ENCODE data around the gene PINK1.

Gene PINK1

DNA sequence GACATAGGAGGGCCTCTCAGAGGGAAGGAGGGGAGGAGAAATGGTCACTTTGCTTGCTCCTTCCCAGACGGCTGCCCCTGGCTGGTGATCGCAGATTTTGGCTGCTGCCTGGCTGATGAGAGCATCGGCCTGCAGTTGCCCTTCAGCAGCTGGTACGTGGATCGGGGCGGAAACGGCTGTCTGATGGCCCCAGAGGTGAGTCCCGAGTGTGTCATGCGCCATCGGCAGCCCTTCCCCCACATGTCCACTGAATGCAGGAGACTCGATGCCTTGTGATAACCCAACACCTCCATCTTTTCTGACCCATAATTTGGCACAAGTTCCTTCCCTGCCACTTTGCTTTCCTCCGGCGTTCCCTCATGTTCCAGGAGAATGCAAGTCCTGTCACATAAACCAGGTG is 15.2 kb downstream of the PINK1 start:
- Histone ChIP-seq H3K36me3 (replicated peaks; ENCODE audit: low read depth, low read length) (peaks cover 20% of the 10 kb centered on the region), H3K4me3 (ENCODE audit: low read length) (no peak overlapping the region), H3K79me2 (ENCODE audit: low read length) (no peaks in the 10 kb centered on the region), H4K20me1 (ENCODE audit: insufficient read depth, low read length) (no peaks in the 10 kb centered on the region), H2AFZ (ENCODE audit: low read depth, low read length) (no peak overlapping the region), H3K4me1 (ENCODE audit: low read length) (no peaks in the 10 kb centered on the region), H3K9ac (ENCODE audit: low read length) (no peak overlapping the region), H3K4me2 (ENCODE audit: low read length) (no peak overlapping the region), H3K9me3 (ENCODE audit: insufficient read depth, low read length) (no peaks in the 10 kb centered on the region), H3K27me3 (ENCODE audit: low read depth, low read length) (no peaks in the 10 kb centered on the region), H3K27ac (ENCODE audit: low read length) (no peak overlapping the region)
- TF ChIP-seq EZH2phosphoT487 (IDR thresholded peaks at IDR 0.05; ENCODE audit: low read depth) = no peak
- TF ChIP-seq, protein P1, sequence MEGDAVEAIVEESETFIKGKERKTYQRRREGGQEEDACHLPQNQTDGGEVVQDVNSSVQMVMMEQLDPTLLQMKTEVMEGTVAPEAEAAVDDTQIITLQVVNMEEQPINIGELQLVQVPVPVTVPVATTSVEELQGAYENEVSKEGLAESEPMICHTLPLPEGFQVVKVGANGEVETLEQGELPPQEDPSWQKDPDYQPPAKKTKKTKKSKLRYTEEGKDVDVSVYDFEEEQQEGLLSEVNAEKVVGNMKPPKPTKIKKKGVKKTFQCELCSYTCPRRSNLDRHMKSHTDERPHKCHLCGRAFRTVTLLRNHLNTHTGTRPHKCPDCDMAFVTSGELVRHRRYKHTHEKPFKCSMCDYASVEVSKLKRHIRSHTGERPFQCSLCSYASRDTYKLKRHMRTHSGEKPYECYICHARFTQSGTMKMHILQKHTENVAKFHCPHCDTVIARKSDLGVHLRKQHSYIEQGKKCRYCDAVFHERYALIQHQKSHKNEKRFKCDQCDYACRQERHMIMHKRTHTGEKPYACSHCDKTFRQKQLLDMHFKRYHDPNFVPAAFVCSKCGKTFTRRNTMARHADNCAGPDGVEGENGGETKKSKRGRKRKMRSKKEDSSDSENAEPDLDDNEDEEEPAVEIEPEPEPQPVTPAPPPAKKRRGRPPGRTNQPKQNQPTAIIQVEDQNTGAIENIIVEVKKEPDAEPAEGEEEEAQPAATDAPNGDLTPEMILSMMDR (IDR thresholded peaks at IDR 0.05; ENCODE audit: low read depth, low read length) = no peak

DNA sequence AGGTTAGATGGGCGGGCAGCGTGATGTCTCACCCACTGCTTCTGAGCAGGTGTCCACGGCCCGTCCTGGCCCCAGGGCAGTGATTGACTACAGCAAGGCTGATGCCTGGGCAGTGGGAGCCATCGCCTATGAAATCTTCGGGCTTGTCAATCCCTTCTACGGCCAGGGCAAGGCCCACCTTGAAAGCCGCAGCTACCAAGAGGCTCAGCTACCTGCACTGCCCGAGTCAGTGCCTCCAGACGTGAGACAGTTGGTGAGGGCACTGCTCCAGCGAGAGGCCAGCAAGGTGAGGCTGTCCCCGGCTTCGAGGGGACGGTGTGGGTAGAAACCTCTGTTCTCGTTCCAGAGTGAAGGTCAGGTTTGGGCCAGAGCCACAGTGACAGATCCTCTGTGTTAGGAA is 15.7 kb downstream of the PINK1 start:
- H3K36me3 ChIP-seq (replicated peaks; ENCODE audit: low read depth, low read length) = peaks cover 20% of the 10 kb centered on the region
- H3K4me1 ChIP-seq (ENCODE audit: low read length) = no peaks in the 10 kb centered on the region
- no peaks in the 10 kb centered on the region for H3K27me3 ChIP-seq (ENCODE audit: low read depth, low read length)
- H2AFZ ChIP-seq (ENCODE audit: low read depth, low read length) = no peak overlapping the region
- H3K9me3 ChIP-seq (ENCODE audit: insufficient read depth, low read length) = no peaks in the 10 kb centered on the region
- no peak overlapping the region for H3K9ac ChIP-seq (ENCODE audit: low read length)
- no peaks in the 10 kb centered on the region for H4K20me1 ChIP-seq (ENCODE audit: insufficient read depth, low read length)
- no peak overlapping the region for H3K27ac ChIP-seq (ENCODE audit: low read length)
- H3K79me2 ChIP-seq (ENCODE audit: low read length) = no peaks in the 10 kb centered on the region
- no peak overlapping the region for H3K4me2 ChIP-seq (ENCODE audit: low read length)
- TF ChIP-seq, protein P1 (IDR thresholded peaks at IDR 0.05; ENCODE audit: low read depth, low read length) = no peak
- no peak for TF ChIP-seq EZH2phosphoT487 (IDR thresholded peaks at IDR 0.05; ENCODE audit: low read depth)
- H3K4me3 ChIP-seq (ENCODE audit: low read length) = no peak overlapping the region

GRCh38 chr1:20652300-20652699 is 19.0 kb downstream of the PINK1 start:
- Histone ChIP-seq H3K27ac (ENCODE audit: low read length) (no peak overlapping the region), H4K20me1 (ENCODE audit: insufficient read depth, low read length) (no peaks in the 10 kb centered on the region), H3K4me3 (ENCODE audit: low read length) (no peak overlapping the region), H3K79me2 (ENCODE audit: low read length) (peaks cover 6% of the 10 kb centered on the region), H3K4me2 (ENCODE audit: low read length) (no peak overlapping the region), H2AFZ (ENCODE audit: low read depth, low read length) (no peak overlapping the region), H3K4me1 (ENCODE audit: low read length) (no peaks in the 10 kb centered on the region), H3K9me3 (ENCODE audit: insufficient read depth, low read length) (no peaks in the 10 kb centered on the region), H3K27me3 (ENCODE audit: low read depth, low read length) (no peaks in the 10 kb centered on the region), H3K36me3 (replicated peaks; ENCODE audit: low read depth, low read length) (peaks cover 35% of the 10 kb centered on the region), H3K9ac (ENCODE audit: low read length) (no peak overlapping the region)
- no peak for TF ChIP-seq EZH2phosphoT487 (IDR thresholded peaks at IDR 0.05; ENCODE audit: low read depth)
- TF ChIP-seq, protein P1 (IDR thresholded peaks at IDR 0.05; ENCODE audit: low read depth, low read length) = no peak

DNA sequence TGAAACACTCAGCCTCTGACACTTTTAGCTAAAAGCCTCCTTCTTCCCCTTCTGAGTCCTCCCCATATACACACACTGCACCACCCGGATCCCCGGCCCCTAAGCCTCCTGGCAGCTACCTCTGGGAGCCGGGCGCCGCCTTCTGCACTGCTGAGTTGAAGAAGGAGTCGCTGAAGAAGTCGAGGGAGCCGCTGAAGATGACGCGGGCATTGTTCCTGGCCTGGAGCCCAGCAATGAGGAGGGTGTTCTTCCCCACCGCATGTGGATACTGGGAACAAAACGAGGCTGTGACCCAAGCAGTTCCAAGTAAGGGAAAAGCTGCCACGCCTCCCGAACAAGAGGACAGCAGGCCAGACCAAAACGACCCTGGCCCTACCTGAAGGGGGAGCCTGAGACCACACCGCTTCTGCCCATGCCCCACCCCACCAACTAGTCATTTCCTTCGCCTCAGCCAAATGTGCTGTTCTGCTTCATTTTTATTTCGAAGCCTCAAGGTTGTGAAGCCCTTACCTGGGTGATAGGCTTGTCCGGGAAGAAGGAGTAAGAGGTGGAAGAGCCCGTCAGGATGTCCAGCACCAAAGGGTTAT is 20.9 kb downstream of the PINK1 start:
- Histone ChIP-seq H4K20me1 (ENCODE audit: insufficient read depth, low read length) (no peaks in the 10 kb centered on the region), H3K79me2 (ENCODE audit: low read length) (peaks cover 25% of the 10 kb centered on the region), H3K4me1 (ENCODE audit: low read length) (no peaks in the 10 kb centered on the region), H3K36me3 (replicated peaks; ENCODE audit: low read depth, low read length) (peaks cover 44% of the 10 kb centered on the region), H3K9me3 (ENCODE audit: insufficient read depth, low read length) (no peaks in the 10 kb centered on the region), H3K9ac (ENCODE audit: low read length) (no peak overlapping the region), H2AFZ (ENCODE audit: low read depth, low read length) (no peak overlapping the region), H3K27ac (ENCODE audit: low read length) (no peak overlapping the region), H3K4me3 (ENCODE audit: low read length) (no peak overlapping the region), H3K27me3 (ENCODE audit: low read depth, low read length) (no peaks in the 10 kb centered on the region), H3K4me2 (ENCODE audit: low read length) (no peak overlapping the region)
- TF ChIP-seq, protein P1 (IDR thresholded peaks at IDR 0.05; ENCODE audit: low read depth, low read length) = no peak
- TF ChIP-seq EZH2phosphoT487 (IDR thresholded peaks at IDR 0.05; ENCODE audit: low read depth) = no peak
